Thoracic aorta (tissue), 2 donors: ENCODE results near the gene PRR14. TPM values are rescaled to one million over a fixed set of nuclear protein-coding genes. Genes with fewer than 3 reads are reported as not detected.

Source experiments
- ATAC-seq: fragments of 150-250 bp; one replicate; pipeline ENCODE4 v1.8.0; 2017; ENCODE audit warnings: low read depth; ENCODE audit not compliant: insufficient number of reproducible peaks, low FRiP score
- DNase-seq: peaks from one replicate; pipeline ENCODE4 v3.0.0-alpha.2; 2020; ENCODE audit warnings: low spot score
- H3K27ac ChIP-seq, 2 donors: fragments of 200-600 bp; sonication (generic); 1 replicate in 1 of 2; 2 replicates in 1 of 2; pipeline ENCODE4 v1.5.1; 2016; ENCODE audit warnings: mild to moderate bottlenecking in 2 of 2, moderate library complexity in 2 of 2
- H3K27me3 ChIP-seq: fragments of 200-600 bp; sonication (generic); replicated peaks from 2 replicates; pipeline ENCODE4 v1.6.0; 2016; ENCODE audit warnings: mild to moderate bottlenecking; ENCODE audit not compliant: insufficient read depth
- H3K36me3 ChIP-seq: fragments of 200-600 bp; sonication (generic); one replicate; pipeline ENCODE4 v1.5.1; 2016
- H3K4me1 ChIP-seq, 2 donors: fragments of 200-600 bp; sonication (generic); 1 replicate in 1 of 2; 2 replicates in 1 of 2; pipeline versions ENCODE4 v1.5.1 to v1.6.0; 2016; ENCODE audit warnings: low read depth in 2 of 2, mild to moderate bottlenecking in 1 of 2; ENCODE audit not compliant: control insufficient read depth in 1 of 2
- H3K4me3 ChIP-seq: fragments of 200-600 bp; sonication (generic); 2 replicates; pipeline ENCODE4 v1.5.1; 2016; ENCODE audit warnings: mild to moderate bottlenecking
- H3K9me3 ChIP-seq: fragments of 200-600 bp; sonication (generic); 2 replicates; pipeline ENCODE4 v1.5.1; 2016
- CTCF ChIP-seq: fragments of 200-600 bp; sonication (generic); IDR thresholded peaks from one replicate; pipeline ENCODE4 v1.5.1; 2019; ENCODE audit warnings: antibody characterized with exemption
- total RNA-seq, 2 donors: library from RNA; depleted of rRNA; stranded (reverse); fragments of >200 nt; gene quantifications; one replicate each; pipeline versions ENCODE4 v1.1.0 to v1.2.3, GENCODE V29; 2016

Gene PRR14
- total RNA-seq, 2 donors from 2014 or later: 46.1 to 57.0 TPM

- Histone ChIP-seq H3K9me3 (no peaks in the 10 kb centered on the region), H3K27ac (no peak overlapping the region), H3K36me3 (no peaks in the 10 kb centered on the region), H3K4me3 (no peak overlapping the region), H3K27me3 (no peaks in the 10 kb centered on the region), H3K4me1 (peaks cover 0 to 5% of the 10 kb centered on the region in 2 donors)
- DNase-seq: no peak
- TF ChIP-seq CTCF: no peak
- ATAC-seq: no peak
Measured at GRCh38 chr16:30645727-30646126, 5.0 kb upstream of the PRR14 start.

GRCh38 chr16:30647274-30647571, 3.5 kb upstream of the PRR14 start:
- no peaks in the 10 kb centered on the region for H3K27me3 ChIP-seq
- H3K9me3 ChIP-seq: no peaks in the 10 kb centered on the region
- ATAC-seq (no peak), DNase-seq (no peak)
- H3K36me3 ChIP-seq: no peaks in the 10 kb centered on the region
- H3K4me3 ChIP-seq: no peak overlapping the region
- TF ChIP-seq CTCF: no peak
- no peak overlapping the region for H3K27ac ChIP-seq
- peaks cover 3 to 11% of the 10 kb centered on the region in 2 donors for H3K4me1 ChIP-seq

GRCh38 chr16:30649725-30650368, 913 bp upstream of the PRR14 start:
- H3K4me1 ChIP-seq: peaks cover 4 to 29% of the 10 kb centered on the region in 2 donors
- DNase-seq (no peak), ATAC-seq (no peak)
- peak overlapping the region; percentile 86 to 99 for H3K27ac ChIP-seq
- peak overlapping the region; percentile 98 for H3K4me3 ChIP-seq
- no peaks in the 10 kb centered on the region for H3K9me3 ChIP-seq
- H3K27me3 ChIP-seq: no peaks in the 10 kb centered on the region
- TF ChIP-seq CTCF: no peak
- H3K36me3 ChIP-seq: peaks cover 21% of the 10 kb centered on the region

GRCh38 chr16:30651124-30652004, 604 bp downstream of the PRR14 start:
- ATAC-seq (peak; percentile 33), DNase-seq (no peak)
- Histone ChIP-seq H3K9me3 (no peaks in the 10 kb centered on the region), H3K36me3 (peaks cover 35% of the 10 kb centered on the region), H3K27me3 (no peaks in the 10 kb centered on the region), H3K4me1 (peaks cover 4 to 29% of the 10 kb centered on the region in 2 donors), H3K27ac (peak overlapping the region; percentile 97 to 99), H3K4me3 (peak overlapping the region; percentile 98)
- peak; percentile 61 for TF ChIP-seq CTCF

GRCh38 chr16:30652005-30652296, 1.2 kb downstream of the PRR14 start:
- Histone ChIP-seq H3K36me3 (peaks cover 38% of the 10 kb centered on the region), H3K4me1 (peaks cover 5 to 32% of the 10 kb centered on the region in 2 donors), H3K27me3 (no peaks in the 10 kb centered on the region), H3K4me3 (peak overlapping the region; percentile 98), H3K9me3 (no peaks in the 10 kb centered on the region), H3K27ac (peak overlapping the region; percentile 97 to 99)
- no peak for DNase-seq
- no peak for TF ChIP-seq CTCF
- ATAC-seq: no peak
